Measurements from ENCODE around the gene VTA1.
"Not testable (repeated sequence)": the region's sequence is repeated elsewhere in the genome, so short reads cannot be mapped to it uniquely, and the experiment has no call there.

The VTA1 gene

GRCh38 chr6:142218446-142218845 is 71.4 kb downstream of the VTA1 start:
- no peak for DNase-seq (ENCODE audit: extremely low read depth, insufficient read length)
- Histone ChIP-seq H3K4me3 (replicated peaks; ENCODE audit: low read depth, low read length) (no peak overlapping the region), H3K36me3 (ENCODE audit: control insufficient read depth, insufficient read depth, low read length) (peaks cover 3% of the 10 kb centered on the region), H3K27me3 (replicated peaks; ENCODE audit: control insufficient read depth, insufficient read depth, low read length) (no peaks in the 10 kb centered on the region)
- TF ChIP-seq CTCF (IDR thresholded peaks at IDR 0.05; ENCODE audit: insufficient read depth, low read length, poor library complexity, severe bottlenecking), result no peak

DNA sequence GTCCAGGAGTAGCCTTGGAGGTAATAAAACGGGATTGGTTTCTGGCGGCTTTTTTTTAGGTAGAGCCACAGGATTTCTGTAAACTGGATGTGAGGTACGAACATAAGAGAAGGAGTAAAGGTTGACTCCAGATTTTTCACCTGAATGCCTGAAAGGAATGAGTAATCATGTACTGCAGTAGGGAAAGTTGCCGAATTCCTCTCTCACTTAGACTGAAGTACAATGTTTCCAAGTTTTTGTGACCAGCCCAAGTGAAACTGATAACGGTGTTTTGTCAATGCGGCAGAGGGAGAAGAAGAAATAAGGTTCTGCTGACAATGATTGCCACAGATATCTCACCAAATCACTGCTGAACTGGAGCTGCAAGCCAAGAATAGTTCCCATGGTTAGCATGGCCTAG is 75.0 kb downstream of the VTA1 start:
- no peak for TF ChIP-seq CTCF (IDR thresholded peaks at IDR 0.05; ENCODE audit: insufficient read depth, low read length, poor library complexity, severe bottlenecking)
- DNase-seq (ENCODE audit: extremely low read depth, insufficient read length), result no peak
- Histone ChIP-seq H3K27me3 (replicated peaks; ENCODE audit: control insufficient read depth, insufficient read depth, low read length) (no peaks in the 10 kb centered on the region), H3K36me3 (ENCODE audit: control insufficient read depth, insufficient read depth, low read length) (peaks cover 2% of the 10 kb centered on the region), H3K4me3 (replicated peaks; ENCODE audit: low read depth, low read length) (no peak overlapping the region)

- DNase-seq (ENCODE audit: extremely low read depth, insufficient read length), result no peak
- TF ChIP-seq CTCF (IDR thresholded peaks at IDR 0.05; ENCODE audit: insufficient read depth, low read length, poor library complexity, severe bottlenecking), result no peak
- Histone ChIP-seq H3K27me3 (replicated peaks; ENCODE audit: control insufficient read depth, insufficient read depth, low read length) (no peaks in the 10 kb centered on the region), H3K36me3 (ENCODE audit: control insufficient read depth, insufficient read depth, low read length) (no peaks in the 10 kb centered on the region), H3K4me3 (replicated peaks; ENCODE audit: low read depth, low read length) (no peak overlapping the region)
Observed at GRCh38 chr6:142223938-142224337, 76.9 kb downstream of the VTA1 start.

- Histone ChIP-seq H3K36me3 (ENCODE audit: control insufficient read depth, insufficient read depth, low read length) (no peaks in the 10 kb centered on the region), H3K4me3 (replicated peaks; ENCODE audit: low read depth, low read length) (no peak overlapping the region)
- no peak for DNase-seq (ENCODE audit: extremely low read depth, insufficient read length)
Observed at GRCh38 chr6:142225115-142225514, 78.1 kb downstream of the VTA1 start.

DNA sequence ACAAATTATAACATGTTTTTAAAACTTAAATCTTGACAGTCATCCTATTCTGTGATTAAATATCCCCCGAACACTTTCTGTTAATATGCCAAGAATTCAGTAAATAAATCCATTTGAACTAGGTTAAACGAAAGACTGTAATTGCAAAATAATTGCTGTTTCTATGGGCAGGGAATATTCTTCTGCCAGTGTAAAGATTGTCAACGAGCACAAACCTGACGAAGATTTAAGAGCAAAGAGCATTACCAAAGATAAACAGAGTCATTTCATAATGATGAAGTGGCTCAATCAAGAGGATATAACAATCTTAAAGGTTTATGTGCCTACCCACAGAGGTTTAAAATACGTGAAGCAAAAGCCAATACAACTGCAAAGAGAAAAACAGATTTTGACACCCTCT is 78.5 kb downstream of the VTA1 start:
- no peak for DNase-seq (ENCODE audit: extremely low read depth, insufficient read length)
- H3K36me3 ChIP-seq (ENCODE audit: control insufficient read depth, insufficient read depth, low read length), result no peaks in the 10 kb centered on the region
- no peak for TF ChIP-seq CTCF (IDR thresholded peaks at IDR 0.05; ENCODE audit: insufficient read depth, low read length, poor library complexity, severe bottlenecking)
- H3K4me3 ChIP-seq (replicated peaks; ENCODE audit: low read depth, low read length), result no peak overlapping the region
- no peaks in the 10 kb centered on the region for H3K27me3 ChIP-seq (replicated peaks; ENCODE audit: control insufficient read depth, insufficient read depth, low read length)

More at GRCh38 chr6:142225115-142225514, 78.1 kb downstream of the VTA1 start:
- no peak for TF ChIP-seq CTCF (IDR thresholded peaks at IDR 0.05; ENCODE audit: insufficient read depth, low read length, poor library complexity, severe bottlenecking)
- H3K27me3 ChIP-seq (replicated peaks; ENCODE audit: control insufficient read depth, insufficient read depth, low read length), result no peaks in the 10 kb centered on the region

DNA sequence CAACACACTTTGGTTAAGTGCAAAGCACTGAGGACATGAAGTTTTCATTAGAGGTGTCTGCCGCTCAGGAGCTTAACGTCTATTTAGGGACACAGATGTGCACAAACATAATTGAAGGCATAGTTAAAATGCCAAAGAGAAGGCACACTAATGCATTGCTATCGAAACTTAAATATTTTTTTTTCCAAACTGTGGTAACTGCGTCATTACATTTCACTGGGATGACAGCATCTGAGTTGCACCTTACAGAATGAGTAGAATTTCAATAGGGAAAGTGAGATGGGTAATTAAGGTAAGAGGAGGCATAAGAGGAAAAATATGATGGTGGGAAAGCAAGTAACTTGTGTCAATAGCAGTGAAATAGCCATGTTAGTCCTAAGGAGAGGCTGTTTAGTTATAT is 79.7 kb downstream of the VTA1 start:
- no peaks in the 10 kb centered on the region for H3K27me3 ChIP-seq (replicated peaks; ENCODE audit: control insufficient read depth, insufficient read depth, low read length)
- no peak overlapping the region for H3K4me3 ChIP-seq (replicated peaks; ENCODE audit: low read depth, low read length)
- DNase-seq (ENCODE audit: extremely low read depth, insufficient read length), result no peak
- no peak for TF ChIP-seq CTCF (IDR thresholded peaks at IDR 0.05; ENCODE audit: insufficient read depth, low read length, poor library complexity, severe bottlenecking)
- no peaks in the 10 kb centered on the region for H3K36me3 ChIP-seq (ENCODE audit: control insufficient read depth, insufficient read depth, low read length)

DNA sequence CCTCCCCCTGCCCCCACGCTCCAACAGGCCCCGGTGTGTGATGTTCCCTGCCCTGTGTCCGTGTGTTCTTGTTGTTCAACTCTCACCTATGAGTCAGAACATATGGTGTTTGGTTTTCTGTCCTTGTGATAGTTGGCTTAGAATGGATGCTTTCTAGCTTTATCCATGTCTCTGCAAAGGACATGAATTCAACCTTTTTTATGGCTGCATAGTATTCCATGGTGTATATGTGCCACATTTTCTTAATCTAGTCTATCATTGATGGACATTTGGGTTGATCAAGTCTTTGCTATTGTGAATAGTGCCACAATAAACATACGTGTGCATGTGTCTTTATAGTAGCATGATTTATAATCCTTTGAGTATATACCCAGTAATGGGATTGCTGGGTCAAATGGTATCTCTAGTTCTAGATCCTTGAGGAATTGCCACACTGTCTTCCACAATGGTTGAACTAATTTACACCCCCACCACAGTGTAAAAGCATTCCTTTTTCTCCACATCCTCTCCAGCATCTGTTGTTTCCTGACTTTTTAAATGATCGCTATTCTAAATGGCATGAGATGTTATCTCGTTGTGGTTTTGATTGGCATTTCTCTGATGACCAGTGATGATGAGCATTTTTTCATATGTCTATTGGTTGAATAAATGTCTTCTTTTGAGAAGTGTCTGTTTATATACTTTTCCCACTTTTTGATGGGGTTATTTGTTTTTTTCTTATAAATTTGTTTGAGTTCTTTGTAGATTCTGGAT is 82.6 kb downstream of the VTA1 start:
- H3K4me3 ChIP-seq (replicated peaks; ENCODE audit: low read depth, low read length); DNase-seq (ENCODE audit: extremely low read depth, insufficient read length); H3K36me3 ChIP-seq (ENCODE audit: control insufficient read depth, insufficient read depth, low read length); H3K27me3 ChIP-seq (replicated peaks; ENCODE audit: control insufficient read depth, insufficient read depth, low read length): not testable (repeated sequence)
